Testis (tissue), 2 donors: Measurements from ENCODE around the gene TIGD6.

Experiments
- CTCF ChIP-seq, 3 experiments: fragments of 450-650 bp in 2 of 3; fragments of 200-600 bp in 1 of 3; sonication (generic) in 1 of 3; IDR thresholded peaks; one replicate each; pipeline ENCODE4 v1.5.1; 2016 to 2019; ENCODE audit warnings: antibody characterized with exemption in 3 of 3, mild to moderate bottlenecking in 2 of 3, moderate library complexity in 1 of 3
- POLR2A ChIP-seq: fragments of 450-650 bp; IDR thresholded peaks from one replicate; pipeline ENCODE4 v1.6.1; 2017; ENCODE audit warnings: antibody characterized with exemption, mild to moderate bottlenecking, moderate library complexity

GRCh38 chr5:150015415-150015814 is 15.0 kb upstream of the TIGD6 start:
- no peak for TF ChIP-seq CTCF (IDR thresholded peaks at IDR 0.05)
- TF ChIP-seq POLR2A, result no peak
